Stimulated activated CD4-positive, alpha-beta T cell treated with anti-CD3 and anti-CD28 coated beads, Interleukin-4, amount 100 ng/mL, for 1 hour (primary cell): ENCODE results near the gene SMAD9.

Experiments
- DNase-seq: peaks from one replicate; pipeline ENCODE4 v3.0.0-alpha.2; 2020

The SMAD9 gene

GRCh38 chr13:36862002-36862685 is 57.9 kb downstream of the SMAD9 start:
- DNase-seq = no peak

DNA sequence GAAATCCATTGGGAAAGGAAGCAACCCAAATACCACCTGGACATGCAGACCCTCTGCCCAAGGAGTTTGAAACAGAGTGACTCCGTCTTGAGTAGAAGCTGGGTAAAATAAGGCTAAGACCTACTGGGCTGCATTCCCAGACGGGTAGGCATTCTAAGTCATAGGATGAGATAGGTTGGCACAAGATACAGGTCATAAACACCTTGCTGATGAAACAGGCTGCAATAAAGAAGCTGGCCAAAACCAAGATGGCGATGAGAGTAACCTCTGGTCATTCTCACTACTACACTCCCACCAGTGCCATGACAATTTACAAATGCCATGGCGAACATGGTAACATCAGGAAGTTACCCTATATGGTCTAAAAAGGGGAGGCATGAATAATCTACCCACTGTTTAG is 60.8 kb downstream of the SMAD9 start:
- no peak for DNase-seq

GRCh38 chr13:36858290-36858689 is 61.7 kb downstream of the SMAD9 start:
- no peak for DNase-seq

DNA sequence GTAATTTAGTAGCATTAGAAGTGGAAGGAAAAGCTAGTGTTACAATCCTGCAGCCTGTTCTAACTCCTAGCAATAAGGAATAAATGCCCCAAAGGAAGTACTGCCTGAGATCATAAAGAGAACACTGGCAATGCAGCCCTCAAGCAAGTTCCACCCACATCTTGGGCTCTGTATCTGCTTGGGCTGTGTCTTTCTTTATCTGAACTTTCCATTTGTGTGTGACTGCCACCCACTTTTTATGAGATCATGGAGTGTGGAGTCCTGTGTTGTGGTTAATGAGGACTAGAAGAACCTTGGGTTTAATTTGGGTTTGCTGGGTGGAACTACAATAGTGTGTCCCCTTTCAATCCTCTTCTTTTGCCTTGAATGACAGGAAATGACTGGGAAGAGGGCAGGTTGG is 62.8 kb downstream of the SMAD9 start:
- DNase-seq = no peak

DNA sequence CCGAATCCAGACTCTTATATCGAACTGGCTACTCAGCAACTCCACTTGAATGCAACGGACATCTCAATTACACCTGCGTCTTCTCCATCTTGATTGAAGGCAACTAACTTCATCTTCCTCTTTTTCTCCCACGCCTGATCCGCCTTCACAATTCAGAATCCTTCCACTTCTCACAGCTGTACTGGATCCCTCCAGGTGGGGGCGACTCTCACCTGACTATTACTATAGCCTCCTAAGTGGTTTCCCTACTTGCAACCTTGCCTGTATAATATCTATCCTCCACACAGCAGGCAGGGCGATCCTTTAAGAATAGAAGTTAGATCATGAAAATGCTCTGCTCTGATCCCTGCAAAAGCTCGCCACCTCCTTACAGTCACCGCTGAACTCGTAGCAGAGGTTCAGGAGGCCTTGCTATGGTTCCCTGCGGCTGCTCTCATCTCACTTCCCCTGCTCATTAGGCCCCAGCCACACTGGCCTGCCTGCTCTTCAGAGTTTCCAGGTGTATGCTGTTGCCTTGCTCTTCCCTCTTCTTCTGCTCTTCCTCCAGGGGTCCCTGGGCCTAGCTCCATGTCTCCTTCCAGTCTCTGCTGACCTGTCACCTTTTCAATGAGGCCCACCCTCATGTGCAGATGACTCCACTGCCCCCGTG is 69.1 kb downstream of the SMAD9 start:
- no peak for DNase-seq

DNA sequence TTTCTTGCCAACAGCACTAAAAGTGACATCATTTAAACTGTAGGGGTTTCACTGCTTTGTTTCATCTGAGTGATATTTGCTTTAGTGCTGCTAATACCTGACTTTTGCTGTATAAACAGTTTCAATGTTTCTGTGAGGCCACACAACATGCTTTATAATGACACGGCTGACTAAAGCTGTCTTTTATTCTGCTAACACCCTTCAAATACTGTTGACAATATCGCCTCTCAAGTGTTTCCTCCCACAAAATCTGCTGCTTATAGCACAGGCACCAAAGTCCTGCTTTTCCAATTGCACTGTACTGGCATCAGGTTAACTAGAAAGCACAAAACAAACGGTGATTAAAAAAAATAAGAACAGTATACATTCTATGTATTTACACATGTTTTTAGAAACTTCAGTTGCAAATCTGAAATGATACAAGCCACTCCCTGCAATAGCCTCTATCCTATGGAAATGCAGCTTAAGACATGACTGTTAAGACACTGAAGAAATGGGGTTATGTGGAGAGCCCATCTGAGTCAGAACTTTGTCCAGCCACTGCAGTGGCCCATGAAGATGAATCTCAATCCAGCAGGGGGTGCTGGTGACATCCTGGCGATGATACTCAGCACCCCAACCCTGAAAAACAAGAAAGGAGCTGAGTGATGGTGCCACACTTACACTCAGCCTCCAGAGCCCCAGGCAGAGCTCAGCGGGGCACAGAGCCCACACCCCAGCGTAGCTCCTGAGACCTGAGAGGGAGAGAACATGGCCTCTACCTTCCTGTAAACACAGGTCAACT is 71.6 kb downstream of the SMAD9 start:
- no peak for DNase-seq

GRCh38 chr13:36847606-36848005 is 72.4 kb downstream of the SMAD9 start:
- no peak for DNase-seq

GRCh38 chr13:36841391-36841790 is 78.6 kb downstream of the SMAD9 start:
- no peak for DNase-seq

DNA sequence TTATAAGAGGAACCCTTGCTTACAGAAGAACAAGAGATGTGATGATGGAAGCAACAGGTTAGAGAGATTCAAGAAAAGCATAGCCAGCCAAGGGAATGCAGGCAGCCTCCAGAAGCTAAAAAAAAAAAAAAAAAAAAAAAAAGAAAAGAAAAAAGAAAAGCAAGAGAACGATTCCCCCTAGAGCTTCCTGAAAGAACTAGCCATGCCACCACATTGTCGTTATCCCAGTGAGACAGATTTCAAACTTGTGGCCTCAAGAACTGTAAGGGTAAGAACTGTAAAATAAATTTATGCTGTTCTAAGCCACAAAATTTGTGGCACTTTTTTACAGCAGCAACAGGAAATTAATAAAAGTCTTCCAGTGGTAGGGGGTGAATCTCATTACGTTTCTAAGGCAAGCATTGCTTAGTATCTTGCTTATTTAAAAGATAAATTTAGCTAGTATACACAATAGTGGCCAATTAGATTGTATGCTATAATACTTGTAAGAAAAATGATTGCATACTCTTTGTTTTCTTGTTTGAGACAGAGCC is 79.3 kb downstream of the SMAD9 start:
- no peak for DNase-seq

DNA sequence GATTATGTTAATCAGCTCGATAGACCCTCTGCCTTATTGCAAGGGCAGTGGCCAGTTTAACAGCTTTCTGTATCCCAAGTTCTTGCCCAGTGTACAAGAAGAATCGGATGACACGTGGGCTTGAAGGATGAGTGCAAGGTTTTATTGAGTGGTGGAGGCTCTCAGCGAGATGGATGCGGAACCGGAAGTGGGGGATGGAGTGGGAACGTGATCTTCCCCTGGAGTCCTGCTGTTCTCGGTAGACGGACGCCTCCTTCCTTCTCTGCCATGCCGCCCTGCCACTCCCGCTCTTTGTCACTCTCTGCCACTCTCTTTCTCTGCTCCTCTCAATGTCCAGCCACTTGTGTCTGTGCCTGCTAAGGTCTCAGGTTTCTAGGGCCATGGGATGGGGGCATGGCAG is 80.1 kb downstream of the SMAD9 start:
- no peak for DNase-seq

- no peak for DNase-seq
These were observed 80.8 kb downstream of the SMAD9 start for GRCh38 chr13:36839281-36839680.

GRCh38 chr13:36837354-36838092 is 82.5 kb downstream of the SMAD9 start:
- DNase-seq = no peak

DNA sequence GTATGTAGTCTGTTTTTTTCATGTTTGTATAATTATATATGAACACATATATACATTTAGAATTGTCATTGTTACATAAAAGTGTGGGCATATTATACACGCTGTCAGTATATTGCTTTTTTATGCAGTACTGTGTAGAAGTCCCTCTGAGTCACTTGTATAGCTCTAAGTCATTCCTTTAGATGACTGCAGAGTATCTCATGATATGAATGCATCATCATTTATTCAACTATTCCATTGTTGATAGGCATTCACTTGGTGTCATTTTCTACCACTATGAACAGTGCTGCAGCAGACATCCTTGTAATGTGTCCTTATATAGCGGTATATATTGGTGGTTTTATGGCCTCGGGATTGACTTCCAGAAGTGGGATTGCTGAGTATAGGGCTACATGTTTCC is 85.7 kb downstream of the SMAD9 start:
- DNase-seq = no peak

DNA sequence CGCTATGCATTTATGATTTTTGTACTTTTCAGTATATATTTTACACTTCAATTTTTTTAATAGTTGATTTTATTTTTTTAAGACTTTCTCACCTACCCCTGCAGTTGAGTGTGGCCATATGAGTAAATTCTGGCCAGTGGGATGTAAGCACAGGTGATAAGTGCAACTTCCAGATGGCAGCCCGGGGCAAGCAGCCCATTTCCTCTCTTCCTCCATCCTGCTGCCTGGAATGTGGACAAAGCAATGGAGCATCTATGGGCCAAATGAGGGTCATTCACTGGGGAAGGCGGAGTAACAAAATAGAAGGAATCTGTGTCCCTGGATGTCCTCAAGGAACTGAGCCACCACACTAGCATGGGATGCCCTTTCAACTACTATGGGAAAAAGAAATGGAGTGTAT is 88.7 kb downstream of the SMAD9 start:
- DNase-seq = no peak

GRCh38 chr13:36829753-36830152 is 90.3 kb downstream of the SMAD9 start:
- DNase-seq = no peak

DNA sequence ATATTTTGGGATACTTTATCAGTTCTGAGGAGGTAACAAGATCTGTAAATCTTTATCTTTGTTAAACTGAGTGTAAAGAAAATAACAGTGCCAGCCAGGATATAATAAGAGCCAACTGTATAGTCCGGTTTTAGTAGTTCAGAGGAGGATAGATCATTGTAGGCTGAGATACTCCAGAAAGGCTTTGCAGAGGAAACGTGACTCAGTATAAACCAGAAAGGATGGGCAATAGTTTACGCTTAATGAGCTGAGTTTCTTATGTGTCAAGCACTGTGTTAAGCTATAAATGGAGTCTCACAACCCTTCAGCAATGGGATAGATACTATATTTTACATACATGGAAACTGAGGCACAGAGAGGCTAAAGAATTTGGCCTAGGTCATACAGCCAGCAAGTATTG is 97.3 kb downstream of the SMAD9 start:
- DNase-seq = no peak

DNA sequence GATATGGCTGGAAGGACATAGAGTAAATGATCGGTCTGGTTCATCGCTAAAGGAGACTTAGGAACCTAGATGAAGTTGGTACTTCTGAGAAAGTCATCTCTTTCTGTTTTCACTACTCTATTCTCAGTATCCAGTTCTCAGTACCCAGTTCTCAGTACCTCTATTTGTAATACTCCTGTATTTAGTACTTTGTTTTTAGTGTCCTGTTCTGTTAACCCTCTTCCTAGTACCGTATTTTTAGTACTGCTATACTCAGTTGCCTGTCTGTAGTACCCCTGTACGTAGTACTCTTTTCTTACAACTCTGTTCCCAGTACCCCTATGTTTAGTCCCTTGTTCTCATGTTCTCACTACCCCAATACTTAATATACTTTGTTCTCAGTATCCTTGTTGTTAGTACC is 99.8 kb downstream of the SMAD9 start:
- no peak for DNase-seq

DNA sequence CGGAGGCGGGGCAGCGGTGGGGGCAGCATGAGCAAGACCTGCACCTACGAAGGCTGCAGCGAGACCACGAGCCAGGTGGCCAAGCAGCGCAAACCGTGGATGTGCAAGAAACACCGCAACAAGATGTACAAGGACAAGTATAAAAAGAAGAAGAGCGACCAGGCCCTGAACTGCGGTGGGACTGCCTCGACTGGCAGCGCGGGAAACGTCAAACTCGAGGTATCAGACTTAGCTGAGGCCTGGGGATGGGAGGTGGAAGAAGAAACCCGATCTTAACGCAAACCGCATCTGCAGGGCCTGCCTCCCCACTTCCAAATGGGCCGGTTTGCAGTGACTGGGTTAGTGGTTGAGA is 100.3 kb downstream of the SMAD9 start:
- DNase-seq = peak; percentile 20

DNA sequence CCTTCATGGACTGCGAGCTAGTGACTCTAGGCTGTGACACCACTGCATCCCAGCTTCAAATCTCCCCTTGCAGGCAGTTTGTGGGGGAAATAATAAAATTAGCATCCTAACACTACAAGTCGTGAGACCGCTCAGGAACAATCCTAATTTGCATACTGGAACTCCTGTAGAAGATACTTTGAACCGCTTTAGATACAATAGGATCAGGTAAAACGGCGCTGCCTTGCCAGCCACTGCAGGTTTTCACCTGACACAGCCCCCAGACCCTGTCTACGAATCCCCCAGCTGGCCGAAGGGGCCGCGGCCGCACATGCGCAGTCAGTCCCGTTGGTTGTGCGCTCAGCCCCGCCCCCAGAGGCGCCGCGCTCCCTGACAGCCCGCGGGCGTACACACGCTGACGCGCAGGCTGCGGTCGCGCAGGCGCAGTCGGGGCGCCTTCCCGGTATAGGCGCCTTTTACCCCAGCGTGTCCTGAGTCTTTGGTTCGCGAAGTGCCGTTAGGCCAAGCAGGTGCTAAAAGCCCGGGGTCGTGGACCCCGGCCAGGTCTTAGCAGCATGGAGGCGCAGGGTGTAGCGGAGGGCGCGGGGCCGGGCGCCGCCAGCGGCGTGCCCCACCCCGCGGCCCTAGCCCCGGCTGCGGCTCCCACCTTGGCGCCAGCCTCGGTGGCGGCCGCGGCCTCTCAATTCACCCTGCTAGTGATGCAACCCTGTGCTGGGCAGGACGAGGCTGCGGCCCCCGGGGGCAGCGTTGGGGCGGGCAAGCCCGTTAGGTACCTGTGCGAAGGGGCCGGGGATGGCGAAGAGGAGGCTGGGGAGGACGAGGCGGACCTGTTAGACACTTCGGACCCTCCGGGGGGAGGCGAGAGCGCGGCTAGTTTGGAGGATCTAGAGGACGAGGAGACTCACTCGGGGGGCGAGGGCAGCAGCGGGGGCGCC is 101.0 kb downstream of the SMAD9 start, which contains the start of gene RFXAP:
RFXAP (plus strand) TSS at position 419 of the 935 bp plus-strand sequence; CDS start at position 555, 136 bp downstream.
- peak; percentile 93 for DNase-seq

- DNase-seq = no peak
These were observed 101.8 kb downstream of the SMAD9 start for GRCh38 chr13:36817996-36818803.

DNA sequence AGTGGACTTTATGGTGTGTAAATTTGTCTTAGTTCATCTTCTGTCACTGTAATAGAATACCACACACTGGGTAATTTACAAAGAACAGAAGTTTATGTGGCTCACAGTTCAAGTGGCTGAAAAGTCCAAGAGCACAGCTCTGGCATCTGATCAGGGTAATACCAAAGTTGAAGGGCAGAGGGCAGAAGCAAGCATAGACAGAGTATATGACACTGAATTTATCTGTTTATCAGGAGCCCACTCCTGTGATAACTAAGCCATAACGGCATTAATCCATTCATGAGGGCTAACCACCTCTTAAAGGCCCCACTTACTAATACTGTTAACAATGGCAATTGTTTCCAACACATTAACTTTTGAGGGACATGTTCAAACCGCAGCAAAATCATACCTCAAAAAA is 105.0 kb downstream of the SMAD9 start:
- no peak for DNase-seq
